Nephron progenitor cell (in vitro differentiated cells): Measurements from ENCODE around the gene ADM5.

Experiments
- DNase-seq: peaks from one replicate; pipeline ENCODE4 v3.0.0; 2021
- H3K27ac Mint-ChIP-seq: 2 replicates; pipeline ENCODE4 v1.8.0; 2021; ENCODE audit warnings: mild to moderate bottlenecking, moderate library complexity, mixed read lengths
- H3K27me3 Mint-ChIP-seq: 2 replicates; pipeline ENCODE4 v1.8.0; 2021; ENCODE audit warnings: mild to moderate bottlenecking, low read depth, mixed read lengths; ENCODE audit not compliant: poor library complexity
- H3K36me3 Mint-ChIP-seq: 2 replicates; pipeline ENCODE4 v1.8.0; 2021; ENCODE audit warnings: low read depth, mixed read lengths
- H3K4me1 Mint-ChIP-seq: 2 replicates; pipeline ENCODE4 v1.8.0; 2021; ENCODE audit warnings: mixed read lengths
- H3K4me3 Mint-ChIP-seq: 2 replicates; pipeline ENCODE4 v1.8.0; 2021; ENCODE audit warnings: mild to moderate bottlenecking, moderate library complexity, mixed read lengths
- H3K9me3 Mint-ChIP-seq: 2 replicates; pipeline ENCODE4 v1.8.0; 2021; ENCODE audit warnings: mild to moderate bottlenecking, moderate library complexity, mixed read lengths
- CTCF ChIP-seq: fragments of 200-600 bp; sonication (generic); IDR thresholded peaks from 2 replicates; pipeline ENCODE4 v1.5.0; 2021; ENCODE audit warnings: antibody characterized with exemption

Gene ADM5

GRCh38 chr19:49652551-49653465 is 36.6 kb upstream of the ADM5 start:
- Mint-ChIP-seq H3K9me3 (no peaks in the 10 kb centered on the region), H3K27me3 (no peaks in the 10 kb centered on the region), H3K36me3 (peaks cover 50% of the 10 kb centered on the region), H3K4me1 (peaks cover 4% of the 10 kb centered on the region), H3K4me3 (no peak overlapping the region), H3K27ac (no peak overlapping the region)
- no peak for TF ChIP-seq CTCF
- no peak for DNase-seq

GRCh38 chr19:49653466-49653806 is 36.0 kb upstream of the ADM5 start:
- no peak for TF ChIP-seq CTCF
- Mint-ChIP-seq H3K36me3 (peaks cover 53% of the 10 kb centered on the region), H3K27ac (no peak overlapping the region), H3K4me3 (no peak overlapping the region), H3K4me1 (peaks cover 5% of the 10 kb centered on the region), H3K9me3 (no peaks in the 10 kb centered on the region), H3K27me3 (no peaks in the 10 kb centered on the region)
- no peak for DNase-seq

DNA sequence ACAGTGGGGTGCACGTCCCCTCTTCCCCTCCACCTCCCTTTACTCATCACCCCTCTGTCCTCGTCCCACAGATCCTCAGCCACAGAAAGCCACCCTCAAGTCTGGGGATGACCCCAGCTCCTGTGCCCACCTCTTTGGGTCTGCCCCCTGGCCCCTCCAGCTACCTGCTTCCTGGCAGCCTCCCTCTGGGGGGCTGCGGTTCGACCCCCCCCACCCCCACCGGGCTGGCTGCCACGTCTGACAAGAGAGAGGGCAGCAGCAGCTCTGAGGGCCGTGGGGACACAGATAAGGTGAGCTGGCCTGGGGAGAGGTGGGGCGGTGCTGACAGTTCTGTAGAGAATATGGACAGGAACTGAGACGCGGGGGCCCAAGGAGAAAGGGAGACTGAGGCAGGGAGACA is 34.8 kb upstream of the ADM5 start:
- no peak for DNase-seq
- peaks cover 5% of the 10 kb centered on the region for H3K4me1 Mint-ChIP-seq
- H3K27me3 Mint-ChIP-seq: no peaks in the 10 kb centered on the region
- no peak for TF ChIP-seq CTCF
- no peaks in the 10 kb centered on the region for H3K9me3 Mint-ChIP-seq
- H3K4me3 Mint-ChIP-seq: no peak overlapping the region
- H3K27ac Mint-ChIP-seq: peak overlapping the region; percentile 39
- peaks cover 57% of the 10 kb centered on the region for H3K36me3 Mint-ChIP-seq

DNA sequence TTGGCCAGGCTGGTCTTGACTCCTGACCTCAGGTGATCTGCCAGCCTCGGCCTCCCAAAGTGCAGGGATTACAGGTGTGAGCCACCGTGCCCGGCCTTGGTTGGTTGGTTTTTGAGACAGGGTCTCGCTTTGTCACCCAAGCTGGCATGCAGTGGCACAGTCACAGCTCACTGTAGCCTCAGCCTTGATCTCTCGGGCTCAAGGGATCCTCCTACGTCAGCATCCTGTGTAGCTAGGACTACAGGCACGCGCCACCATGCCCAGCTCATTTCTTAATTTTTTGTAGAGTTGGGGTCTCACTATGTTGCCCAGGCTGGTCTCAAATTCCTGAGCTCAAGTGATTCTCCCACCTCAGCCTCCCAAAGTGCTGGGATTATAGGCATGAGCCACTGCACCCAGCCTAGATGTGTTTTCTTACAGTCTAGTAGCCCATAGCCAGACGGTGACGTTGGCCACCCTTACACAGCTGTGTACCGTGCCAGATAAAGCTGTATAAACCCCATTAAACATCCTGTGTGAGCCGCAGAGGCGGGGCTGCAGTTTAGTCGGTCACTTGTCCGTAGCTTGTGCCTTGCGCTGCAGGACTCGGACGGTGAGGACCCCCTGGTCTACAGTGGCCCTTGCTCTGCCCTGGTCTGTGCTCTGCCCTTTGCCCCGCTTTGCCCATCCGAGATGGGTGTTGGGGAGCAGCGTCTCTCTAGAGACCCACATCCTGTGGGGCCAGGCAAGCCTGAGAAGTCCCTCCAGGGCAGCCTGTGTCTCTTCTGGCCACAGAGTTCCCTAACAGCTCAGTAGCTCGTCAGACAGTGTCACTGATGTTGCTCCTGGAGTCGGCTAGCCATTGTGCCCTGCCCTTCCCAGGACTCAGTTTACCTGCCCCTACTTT is 33.6 kb upstream of the ADM5 start:
- Mint-ChIP-seq H3K27ac (peak overlapping the region; percentile 92), H3K9me3 (peaks cover 4% of the 10 kb centered on the region)

GRCh38 chr19:49656456-49657109 is 32.8 kb upstream of the ADM5 start:
- DNase-seq: no peak
- H3K27me3 Mint-ChIP-seq: no peaks in the 10 kb centered on the region
- H3K4me3 Mint-ChIP-seq: no peak overlapping the region
- peaks cover 65% of the 10 kb centered on the region for H3K36me3 Mint-ChIP-seq
- H3K9me3 Mint-ChIP-seq: peaks cover 4% of the 10 kb centered on the region
- peaks cover 5% of the 10 kb centered on the region for H3K4me1 Mint-ChIP-seq
- no peak for TF ChIP-seq CTCF
- peak overlapping the region; percentile 92 for H3K27ac Mint-ChIP-seq

More for the DNA sequence above, 33.6 kb upstream of the ADM5 start:
- TF ChIP-seq CTCF: no peak
- Mint-ChIP-seq H3K4me3 (no peak overlapping the region), H3K36me3 (peaks cover 62% of the 10 kb centered on the region), H3K4me1 (peaks cover 5% of the 10 kb centered on the region), H3K27me3 (no peaks in the 10 kb centered on the region)
- no peak for DNase-seq
